BLaER1 treated with 17β-estradiol and CSF1 and Interleukin-3, amounts not matched to agents 10 nM and 100 nM (cell line): ENCODE measurements around the gene SUSD6.

Experiments
- H3K27ac ChIP-seq, 11 experiments: shearing (Covaris generic); formaldehyde crosslinking; 2 replicates each; pipeline ENCODE4 v1.8.1; 2022
- H3K27me3 ChIP-seq, 11 experiments: shearing (Covaris generic); formaldehyde crosslinking; 2 replicates each; pipeline ENCODE4 v1.8.1; 2022
- H3K36me3 ChIP-seq, 11 experiments: shearing (Covaris generic); formaldehyde crosslinking; 2 replicates each; pipeline ENCODE4 v1.8.1; 2022
- H3K4me1 ChIP-seq, 10 experiments: shearing (Covaris generic); formaldehyde crosslinking; 2 replicates each; pipeline ENCODE4 v1.8.1; 2022
- H3K4me2 ChIP-seq, 11 experiments: shearing (Covaris generic); formaldehyde crosslinking; 2 replicates each; pipeline ENCODE4 v1.8.1; 2022
- H3K4me3 ChIP-seq, 10 experiments: shearing (Covaris generic); formaldehyde crosslinking; 2 replicates each; pipeline ENCODE4 v1.8.1; 2022
- H3K9ac ChIP-seq, 11 experiments: shearing (Covaris generic); formaldehyde crosslinking; 2 replicates each; pipeline ENCODE4 v1.8.1; 2022
- H3K9me3 ChIP-seq, 11 experiments: shearing (Covaris generic); formaldehyde crosslinking; replicated peaks in 1 of 11; 2 replicates each; pipeline ENCODE4 v1.8.1; 2022
- H4K20me1 ChIP-seq, 11 experiments: shearing (Covaris generic); formaldehyde crosslinking; 2 replicates each; pipeline ENCODE4 v1.8.1; 2022
- Cebpa-rat ChIP-seq, 11 experiments: shearing (Covaris generic); IDR thresholded peaks; 2 replicates each; pipeline ENCODE4 v1.8.1; 2022

Gene SUSD6

DNA sequence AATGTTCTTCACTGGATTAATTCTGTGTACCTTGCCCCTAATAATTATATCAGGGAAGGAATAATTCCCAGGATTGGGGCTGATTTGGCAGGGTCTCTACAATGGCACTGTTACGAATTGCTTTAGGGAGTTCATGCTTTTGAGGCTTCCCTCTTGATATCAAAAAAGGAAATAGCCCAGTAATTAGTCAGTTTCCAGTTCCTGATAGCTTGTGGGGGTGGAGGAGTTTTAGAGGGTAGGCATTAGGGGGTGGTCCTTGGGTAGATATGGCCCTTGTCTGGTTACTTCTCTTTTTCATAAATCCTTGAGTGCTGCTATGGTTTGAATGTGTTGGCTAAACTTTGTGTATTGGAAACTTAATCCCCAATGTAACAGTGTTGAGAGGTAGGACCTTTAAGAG, 149.4 kb downstream of the SUSD6 start:
- peak overlapping the region in 8 of 11 experiments; percentile 5 to 72 (median 60); a peak in 14 of 22 replicates for H3K27ac ChIP-seq
- no peaks in the 10 kb centered on the region for H3K27me3 ChIP-seq
- H3K4me1 ChIP-seq, result peaks cover 3 to 56% (median 28%) of the 10 kb centered on the region in 10 experiments
- peak overlapping the region in 2 of 11 experiments; percentile 30 to 34; a peak in 1 of 22 replicates for H3K9ac ChIP-seq
- no peak for TF ChIP-seq Cebpa-rat (IDR thresholded peaks at IDR 0.05)
- H4K20me1 ChIP-seq, result no peaks in the 10 kb centered on the region
- H3K9me3 ChIP-seq, result peaks cover 0 to 36% (median 7%) of the 10 kb centered on the region in 11 experiments; a peak in 11 of 22 replicates
- H3K36me3 ChIP-seq, result no peaks in the 10 kb centered on the region
- peak overlapping the region in 10 of 11 experiments; percentile 14 to 83 (median 65); a peak in 19 of 22 replicates for H3K4me2 ChIP-seq
- H3K4me3 ChIP-seq, result peak overlapping the region in 1 of 10 experiments; percentile 33; a peak in 1 of 20 replicates

- Histone ChIP-seq H3K36me3 (peaks cover 11 to 13% (median 12%) of the 10 kb centered on the region in 11 experiments), H3K4me1 (peaks cover 21 to 62% (median 43%) of the 10 kb centered on the region in 10 experiments), H3K9me3 (peaks cover 0 to 40% (median 7%) of the 10 kb centered on the region in 11 experiments; a peak in 11 of 22 replicates), H4K20me1 (peaks cover 13 to 14% (median 14%) of the 10 kb centered on the region in 11 experiments), H3K27ac (peak overlapping the region in 7 of 11 experiments; percentile 12 to 65 (median 55); a peak in 11 of 22 replicates), H3K4me2 (peak overlapping the region in 4 of 11 experiments; percentile 20 to 45 (median 27); a peak in 4 of 22 replicates), H3K9ac (no peak overlapping the region), H3K27me3 (no peaks in the 10 kb centered on the region), H3K4me3 (0 out of 20 replicates have a peak overlapping the region, but pooled peaks of 1 of the 10 experiments have one; percentile 1)
- no peak for TF ChIP-seq Cebpa-rat (IDR thresholded peaks at IDR 0.05)
These were observed 152.5 kb downstream of the SUSD6 start for GRCh38 chr14:69763761-69764510.
